CD14-positive monocyte (primary cell): ENCODE results near the gene SPTBN1. TPM values are rescaled to one million over a fixed set of nuclear protein-coding genes. Genes with fewer than 3 reads are reported as not detected.

Experiments
- DNase-seq, 3 donors: peaks; one replicate each; pipeline ENCODE4 v3.0.0-alpha.2; 2011 to 2022
- H2AFZ ChIP-seq: 2 replicates; pipeline ENCODE4 v1.6.0; 2012; ENCODE audit warnings: mild to moderate bottlenecking, low read depth, low read length, inconsistent platforms; ENCODE audit not compliant: insufficient read depth, poor library complexity, severe bottlenecking
- H3K27ac ChIP-seq, 2 donors: 1 replicate in 1 of 2; 2 replicates in 1 of 2; pipeline ENCODE4 v1.5.1; 2012 to 2013; ENCODE audit warnings: low read length in 2 of 2, control low read depth in 1 of 2, inconsistent platforms in 1 of 2, low read depth in 1 of 2, mild to moderate bottlenecking in 1 of 2
- H3K27me3 ChIP-seq, 2 donors: one replicate each; pipeline versions ENCODE4 v1.6.0 to v1.6.1; 2011 to 2013; ENCODE audit warnings: low read length in 2 of 2; ENCODE audit not compliant: control insufficient read depth in 2 of 2, insufficient read depth in 2 of 2
- H3K36me3 ChIP-seq, 2 donors: replicated peaks in 1 of 2; 1 replicate in 1 of 2; 2 replicates in 1 of 2; pipeline versions ENCODE4 v1.5.1 to v1.6.1; 2012 to 2013; ENCODE audit warnings: low read length in 2 of 2, control low read depth in 1 of 2, inconsistent platforms in 1 of 2, mild to moderate bottlenecking in 1 of 2; ENCODE audit not compliant: insufficient read depth in 2 of 2, control insufficient read depth in 1 of 2
- H3K4me1 ChIP-seq, 2 donors: 1 replicate in 1 of 2; 2 replicates in 1 of 2; pipeline versions ENCODE4 v1.5.1 to v1.6.1; 2012 to 2013; ENCODE audit warnings: low read length in 2 of 2, control low read depth in 1 of 2, inconsistent platforms in 1 of 2, mild to moderate bottlenecking in 1 of 2, moderate library complexity in 1 of 2; ENCODE audit not compliant: insufficient read depth in 2 of 2, control insufficient read depth in 1 of 2
- H3K4me2 ChIP-seq: replicated peaks from 2 replicates; pipeline ENCODE3; 2012; ENCODE audit warnings: low read length, moderate library complexity, mild to moderate bottlenecking; ENCODE audit not compliant: poor library complexity, severe bottlenecking; ENCODE audit errors: extremely low read depth
- H3K4me3 ChIP-seq, 3 experiments: fragments of 200-600 bp in 1 of 3; sonication (generic) in 1 of 3; replicated peaks in 1 of 3; 1 replicate in 2 of 3; 2 replicates in 1 of 3; pipeline ENCODE4 v1.5.1; 2011 to 2013; ENCODE audit warnings: low read length in 3 of 3, mild to moderate bottlenecking in 3 of 3, control low read depth in 2 of 3, low read depth in 2 of 3, inconsistent platforms in 1 of 3, moderate library complexity in 1 of 3
- H3K79me2 ChIP-seq: 2 replicates; pipeline ENCODE4 v1.6.0; 2012; ENCODE audit warnings: mild to moderate bottlenecking, control low read depth, inconsistent platforms, low read length, moderate library complexity; ENCODE audit not compliant: insufficient read depth
- H3K9ac ChIP-seq: 2 replicates; pipeline ENCODE4 v1.6.0; 2017; ENCODE audit warnings: low read length, mild to moderate bottlenecking; ENCODE audit not compliant: insufficient read depth, poor library complexity, severe bottlenecking
- H3K9me3 ChIP-seq, 2 donors: replicated peaks in 1 of 2; 1 replicate in 1 of 2; 2 replicates in 1 of 2; pipeline versions ENCODE4 v1.5.1 to v1.6.1; 2012 to 2013; ENCODE audit warnings: low read length in 2 of 2, control low read depth in 1 of 2; ENCODE audit not compliant: control insufficient read depth in 1 of 2, insufficient read depth in 1 of 2
- H4K20me1 ChIP-seq: 2 replicates; pipeline ENCODE4 v1.6.0; 2012; ENCODE audit warnings: mild to moderate bottlenecking, low read length, control low read depth, moderate library complexity; ENCODE audit not compliant: insufficient read depth
- H3K27ac Mint-ChIP-seq, 7 donors: one replicate each; pipeline ENCODE4 v1.8.0; 2020; ENCODE audit warnings: mild to moderate bottlenecking in 7 of 7, mixed read lengths in 7 of 7, moderate library complexity in 6 of 7, inconsistent platforms in 2 of 7
- H3K27me3 Mint-ChIP-seq, 3 donors: one replicate each; pipeline ENCODE4 v1.8.0; 2021 to 2022; ENCODE audit warnings: low read depth in 3 of 3, mild to moderate bottlenecking in 3 of 3, mixed read lengths in 3 of 3, moderate library complexity in 3 of 3, inconsistent platforms in 1 of 3
- H3K36me3 Mint-ChIP-seq, 2 donors: one replicate each; pipeline ENCODE4 v1.8.0; 2020; ENCODE audit warnings: mixed read lengths in 2 of 2, inconsistent platforms in 1 of 2, mild to moderate bottlenecking in 1 of 2
- H3K4me1 Mint-ChIP-seq: one replicate; pipeline ENCODE4 v1.8.0; 2020; ENCODE audit warnings: mild to moderate bottlenecking, mixed read lengths
- H3K4me3 Mint-ChIP-seq, 2 donors: one replicate each; pipeline ENCODE4 v1.8.0; 2020; ENCODE audit warnings: mild to moderate bottlenecking in 2 of 2, mixed read lengths in 2 of 2, moderate library complexity in 1 of 2
- H3K9me3 Mint-ChIP-seq, 7 donors: one replicate each; pipeline ENCODE4 v1.8.0; 2020 to 2022; ENCODE audit warnings: mixed read lengths in 7 of 7, mild to moderate bottlenecking in 6 of 7, moderate library complexity in 6 of 7, inconsistent platforms in 2 of 7
- WGBS: methylation state at CpG from one replicate; pipeline ENCODE4 v1.1.5; 2013; ENCODE audit warnings: missing lambda C conversion rate; ENCODE audit not compliant: insufficient coverage; 5-methylcytosine and 5-hydroxymethylcytosine counted together
- intact Hi-C, 2 donors: fragments of 100-400 bp; cut with micrococcal nuclease; formaldehyde crosslinking; loops; one replicate each; pipeline versions ENCODE4 v1.15.0 to v1.15.1; 2023
- polyA plus RNA-seq, 3 donors: library from polyadenylated mRNA; depleted of rRNA in 1 of 3; unstranded in 2 of 3; stranded (reverse) in 1 of 3; fragments of 300-500 nt in 2 of 3; fragments of >200 nt in 1 of 3; fragmentation: Illumina TruSeq in 2 of 3; gene quantifications; 1 replicate in 2 of 3; 2 replicates in 1 of 3; pipeline ENCODE4 v1.2.3, GENCODE V29; 2012 to 2021
- TF ChIP-seq, protein P1 (sequence below): fragments of 200-600 bp; IDR thresholded peaks from one replicate; pipeline ENCODE4 v1.8.0; 2022; ENCODE audit warnings: antibody characterized with exemption, mild to moderate bottlenecking

SPTBN1 gene
- polyA plus RNA-seq, 3 donors = 0.79 to 2.8 (median 1.7) TPM

DNA sequence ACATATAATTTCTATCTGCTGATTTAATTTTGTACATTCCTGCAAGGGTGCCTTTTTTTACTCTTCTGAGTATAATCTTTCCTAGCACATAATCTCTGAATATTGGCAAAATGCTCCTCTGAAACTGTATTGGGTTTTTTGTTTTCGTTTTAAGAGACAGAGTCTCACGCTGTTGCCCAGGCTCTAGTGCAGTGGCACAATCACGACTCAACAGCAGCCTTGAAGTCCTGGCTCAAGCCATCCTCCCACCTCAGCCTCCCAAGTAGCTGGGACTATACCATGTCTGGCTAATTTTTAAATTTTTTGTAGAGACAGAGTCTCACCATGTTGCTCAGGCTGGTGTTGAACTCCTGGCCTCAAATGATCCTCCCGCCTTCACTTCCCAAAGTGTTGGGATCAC lies 104.9 kb downstream of the SPTBN1 start:
- H2AFZ ChIP-seq = peak overlapping the region; percentile 61
- peaks cover 47% of the 10 kb centered on the region for H3K4me1 Mint-ChIP-seq
- intact Hi-C loops = no loop called here
- peak overlapping the region; percentile 97 for H3K4me2 ChIP-seq
- peaks cover 0 to 4% (median 0%) of the 10 kb centered on the region in 3 donors for H3K27me3 Mint-ChIP-seq
- no peaks in the 10 kb centered on the region for H3K9me3 ChIP-seq
- H3K36me3 Mint-ChIP-seq = peaks cover 4 to 5% of the 10 kb centered on the region in 2 donors
- H3K27ac Mint-ChIP-seq = peak overlapping the region; percentile 94 to 99 (median 98)
- TF ChIP-seq, protein P1, sequence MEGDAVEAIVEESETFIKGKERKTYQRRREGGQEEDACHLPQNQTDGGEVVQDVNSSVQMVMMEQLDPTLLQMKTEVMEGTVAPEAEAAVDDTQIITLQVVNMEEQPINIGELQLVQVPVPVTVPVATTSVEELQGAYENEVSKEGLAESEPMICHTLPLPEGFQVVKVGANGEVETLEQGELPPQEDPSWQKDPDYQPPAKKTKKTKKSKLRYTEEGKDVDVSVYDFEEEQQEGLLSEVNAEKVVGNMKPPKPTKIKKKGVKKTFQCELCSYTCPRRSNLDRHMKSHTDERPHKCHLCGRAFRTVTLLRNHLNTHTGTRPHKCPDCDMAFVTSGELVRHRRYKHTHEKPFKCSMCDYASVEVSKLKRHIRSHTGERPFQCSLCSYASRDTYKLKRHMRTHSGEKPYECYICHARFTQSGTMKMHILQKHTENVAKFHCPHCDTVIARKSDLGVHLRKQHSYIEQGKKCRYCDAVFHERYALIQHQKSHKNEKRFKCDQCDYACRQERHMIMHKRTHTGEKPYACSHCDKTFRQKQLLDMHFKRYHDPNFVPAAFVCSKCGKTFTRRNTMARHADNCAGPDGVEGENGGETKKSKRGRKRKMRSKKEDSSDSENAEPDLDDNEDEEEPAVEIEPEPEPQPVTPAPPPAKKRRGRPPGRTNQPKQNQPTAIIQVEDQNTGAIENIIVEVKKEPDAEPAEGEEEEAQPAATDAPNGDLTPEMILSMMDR = no peak
- no peak overlapping the region for H3K9ac ChIP-seq
- H3K79me2 ChIP-seq = peaks cover 59% of the 10 kb centered on the region
- no peaks in the 10 kb centered on the region for H4K20me1 ChIP-seq
- DNase-seq = no peak
- WGBS = 100% methylated on average over 1 of the region's 4 CpGs
- H3K4me3 Mint-ChIP-seq = peak overlapping the region; percentile 97 to 98
- H3K4me1 ChIP-seq = peaks cover 31 to 44% of the 10 kb centered on the region in 2 donors
- H3K27ac ChIP-seq = peak overlapping the region; percentile 75 to 92
- H3K9me3 Mint-ChIP-seq = no peaks in the 10 kb centered on the region
- H3K36me3 ChIP-seq = no peaks in the 10 kb centered on the region
- peak overlapping the region; percentile 58 to 87 (median 82) for H3K4me3 ChIP-seq
- no peaks in the 10 kb centered on the region for H3K27me3 ChIP-seq

DNA sequence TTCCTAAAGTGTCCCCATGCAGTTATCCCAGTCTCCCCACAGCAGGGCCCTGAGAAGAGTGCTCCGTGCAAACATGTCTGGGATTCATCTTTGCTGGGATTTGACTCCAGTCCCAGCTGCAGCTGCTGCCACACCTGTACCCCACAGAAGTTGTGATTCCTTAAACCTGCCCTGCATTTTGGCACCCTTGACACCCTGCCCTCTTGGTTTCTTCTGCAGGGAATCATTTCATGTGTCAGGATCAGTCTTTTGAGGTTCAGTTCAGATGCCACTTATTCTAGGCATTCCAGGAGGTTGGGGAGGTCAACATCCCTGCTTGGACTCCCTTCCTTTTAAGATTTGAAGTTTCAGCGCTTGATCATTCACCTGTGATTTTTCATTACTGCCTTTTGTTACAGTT lies 108.3 kb downstream of the SPTBN1 start:
- intact Hi-C loops = no loop called here
- no peak overlapping the region for H3K4me2 ChIP-seq
- H3K9me3 ChIP-seq = no peaks in the 10 kb centered on the region
- H3K79me2 ChIP-seq = peaks cover 85% of the 10 kb centered on the region
- no peak overlapping the region for H2AFZ ChIP-seq
- peaks cover 32 to 38% of the 10 kb centered on the region in 2 donors for H3K4me1 ChIP-seq
- Mint-ChIP-seq H3K4me1 (peaks cover 51% of the 10 kb centered on the region), H3K27me3 (peaks cover 0 to 2% (median 2%) of the 10 kb centered on the region in 3 donors), H3K27ac (peak overlapping the region in 1 of 7 donors; percentile 70), H3K4me3 (no peak overlapping the region), H3K36me3 (peaks cover 4 to 7% of the 10 kb centered on the region in 2 donors), H3K9me3 (peaks cover 0 to 2% (median 0%) of the 10 kb centered on the region in 7 donors)
- DNase-seq = no peak
- no peak overlapping the region for H3K9ac ChIP-seq
- H3K36me3 ChIP-seq = no peaks in the 10 kb centered on the region
- H3K4me3 ChIP-seq = no peak overlapping the region
- H3K27ac ChIP-seq = no peak overlapping the region
- H4K20me1 ChIP-seq = no peaks in the 10 kb centered on the region
- 100% methylated on average over 2 of the region's 2 CpGs for WGBS
- TF ChIP-seq, protein P1 = no peak
- no peaks in the 10 kb centered on the region for H3K27me3 ChIP-seq
